Endothelial cell of umbilical vein (primary cell): ENCODE data around the gene TP53AIP1. TPM values are rescaled to one million over a fixed set of nuclear protein-coding genes. Genes with fewer than 3 reads are reported as not detected.

Experiments used
- BruUV-seq: library from RNA; stranded (reverse); fragments of 400-500 nt; replicated peaks from 2 replicates; lab custom pipeline; 2021; lab: Mats Ljungman, UMichigan
- CTCF ChIA-PET: fragments of 300-600, 350-600 bp; sonication (Branson Sonifier 250); formaldehyde crosslinking; loops from one replicate; lab custom pipeline; 2021; ENCODE audit warnings: antibody characterized with exemption, inconsistent platforms; lab: Charles Lee
- POLR2A ChIA-PET: fragments of 300-600, 350-600 bp; sonication (Branson Sonifier 250); formaldehyde crosslinking; loops from one replicate; lab custom pipeline; 2021; ENCODE audit warnings: antibody characterized with exemption, inconsistent platforms; lab: Charles Lee
- DNase-seq: peaks from one replicate; pipeline ENCODE4 v3.0.0-alpha.2; 2011; ENCODE audit warnings: low read depth, low spot score
- FAIRE-seq: peaks from 2 replicates; lab custom pipeline; 2011; peaks lifted over from hg19 to GRCh38; lab: Jason Lieb, UNC
- H2AFZ ChIP-seq: 2 replicates; pipeline ENCODE4 v1.6.0; 2012; ENCODE audit warnings: low read depth, low read length, control low read depth, inconsistent platforms
- H3K27ac ChIP-seq: 2 replicates; pipeline ENCODE4 v1.5.1; 2011; ENCODE audit warnings: low read depth, mild to moderate bottlenecking, control low read depth, low read length, moderate library complexity; ENCODE audit not compliant: insufficient read depth
- H3K27me3 ChIP-seq, 2 experiments: 2 replicates each; pipeline versions ENCODE4 v1.6.0 to v1.6.1; 2011; ENCODE audit warnings: low read length in 2 of 2, mixed read lengths in 1 of 2; ENCODE audit not compliant: control insufficient read depth in 2 of 2, insufficient read depth in 2 of 2
- H3K36me3 ChIP-seq, 2 experiments: 2 replicates in 1 of 2; 3 replicates in 1 of 2; pipeline ENCODE4 v1.5.1; 2011; ENCODE audit warnings: low read length in 2 of 2, mild to moderate bottlenecking in 1 of 2, moderate library complexity in 1 of 2; ENCODE audit not compliant: control insufficient read depth in 2 of 2, insufficient read depth in 2 of 2; ENCODE audit errors: extremely low read depth in 1 of 2
- H3K4me1 ChIP-seq: 3 replicates; pipeline ENCODE4 v1.5.1; 2011; ENCODE audit warnings: mild to moderate bottlenecking, low read length; ENCODE audit not compliant: control insufficient read depth, insufficient read depth; ENCODE audit errors: extremely low read depth
- H3K4me2 ChIP-seq: 2 replicates; pipeline ENCODE4 v1.6.1; 2011; ENCODE audit warnings: low read length, control low read depth, mixed read lengths; ENCODE audit not compliant: insufficient read depth
- H3K4me3 ChIP-seq, 3 experiments: fragments of 200-600 bp in 1 of 3; sonication (generic), shearing (Covaris generic) in 1 of 3; replicated peaks in 1 of 3; 2 replicates each; pipeline ENCODE4 v1.5.1; 2011 to 2016; ENCODE audit warnings: control low read depth in 3 of 3, low read length in 3 of 3, mild to moderate bottlenecking in 2 of 3, inconsistent platforms in 1 of 3, low read depth in 1 of 3, moderate library complexity in 1 of 3; ENCODE audit not compliant: insufficient read depth in 1 of 3
- H3K79me2 ChIP-seq: 2 replicates; pipeline ENCODE4 v1.6.0; 2012; ENCODE audit warnings: low read length, inconsistent platforms; ENCODE audit not compliant: control insufficient read depth, insufficient read depth
- H3K9ac ChIP-seq: replicated peaks from 2 replicates; pipeline ENCODE3; 2011; ENCODE audit warnings: low read length, control low read depth; ENCODE audit not compliant: insufficient read depth; ENCODE audit errors: extremely low read depth
- H3K9me1 ChIP-seq: replicated peaks from 3 replicates; pipeline ENCODE4 v1.6.0; 2011; ENCODE audit warnings: mild to moderate bottlenecking, low read length; ENCODE audit not compliant: control insufficient read depth, insufficient read depth; ENCODE audit errors: extremely low read depth
- H3K9me3 ChIP-seq: replicated peaks from 2 replicates; pipeline ENCODE4 v1.5.1; 2012; ENCODE audit warnings: low read length, inconsistent platforms; ENCODE audit not compliant: control insufficient read depth, insufficient read depth
- H4K20me1 ChIP-seq: replicated peaks from 2 replicates; pipeline ENCODE3; 2011; ENCODE audit warnings: mild to moderate bottlenecking, low read length; ENCODE audit not compliant: control insufficient read depth, insufficient read depth; ENCODE audit errors: extremely low read depth
- EZH2 ChIP-seq: IDR thresholded peaks from 2 replicates; pipeline ENCODE4 v1.6.1; 2012; ENCODE audit warnings: borderline replicate concordance, low read depth, mild to moderate bottlenecking, moderate library complexity, low read length, inconsistent platforms; ENCODE audit not compliant: severe bottlenecking
- FOS ChIP-seq: IDR thresholded peaks from 2 replicates; pipeline ENCODE4 v1.6.1; 2011; ENCODE audit warnings: mild to moderate bottlenecking, low read length, moderate library complexity, borderline replicate concordance; ENCODE audit not compliant: insufficient read depth
- GATA2 ChIP-seq: IDR thresholded peaks from 2 replicates; pipeline ENCODE4 v1.7.0; 2011; ENCODE audit warnings: low read depth, mild to moderate bottlenecking, moderate library complexity, mixed read lengths, low read length; ENCODE audit not compliant: insufficient read length, insufficient read depth
- JUN ChIP-seq: IDR thresholded peaks from 2 replicates; pipeline ENCODE4 v1.6.1; 2011; ENCODE audit warnings: borderline replicate concordance, low read depth; ENCODE audit not compliant: insufficient read length, insufficient read depth
- MYC ChIP-seq: IDR thresholded peaks from one replicate; pipeline ENCODE4 v1.6.1; 2011; ENCODE audit warnings: mild to moderate bottlenecking, low read depth, low read length
- POLR2A ChIP-seq: IDR thresholded peaks from 2 replicates; pipeline ENCODE4 v1.6.1; 2012; ENCODE audit warnings: low read depth, mild to moderate bottlenecking, control low read depth, low read length
- dilution Hi-C: fragments of 300-500 bp; cut with MboI; formaldehyde crosslinking; loops from one replicate; pipeline ENCODE4 v1.15.0; 2019; ENCODE audit warnings: low sequenced_read_pairs; ENCODE audit not compliant: extremely low pct_ligation_motif_present
- intact Hi-C: fragments of 100-400 bp; cut with micrococcal nuclease; formaldehyde crosslinking; loops from one replicate; pipeline ENCODE4 v1.10.0; 2022
- polyA plus RNA-seq, 4 experiments: library from polyadenylated mRNA; depleted of rRNA in 3 of 4; stranded (reverse) in 3 of 4; unstranded in 1 of 4; fragments of >200 nt; gene quantifications; 2 replicates each; pipeline versions ENCODE4 v1.2.1 to v1.2.3, GENCODE V29; 2011 to 2012; ENCODE audit warnings: missing spikeins in 1 of 4
- total RNA-seq: library from RNA; stranded (reverse); gene quantifications from 2 replicates; pipeline ENCODE4 v1.2.3, GENCODE V29; 2021
- TF ChIP-seq, protein P1 (sequence below): IDR thresholded peaks from 2 replicates; pipeline ENCODE4 v1.6.1; 2011; ENCODE audit not compliant: insufficient read depth, insufficient read length
- TF ChIP-seq, protein P2 (sequence below), 2 donors: IDR thresholded peaks; 1 replicate in 1 of 2; 2 replicates in 1 of 2; pipeline ENCODE4 v1.5.1; 2011; ENCODE audit warnings: low read length in 2 of 2, mild to moderate bottlenecking in 2 of 2, moderate library complexity in 2 of 2, control low read depth in 1 of 2, inconsistent platforms in 1 of 2, low read depth in 1 of 2; ENCODE audit not compliant: insufficient read depth in 1 of 2; ENCODE audit errors: extremely low read depth in 1 of 2

The TP53AIP1 gene
- total and polyA plus RNA-seq, 2 donors (not counting 3 experiments of a cell fraction or from before 2014, with no cell fraction given): not detected

DNA sequence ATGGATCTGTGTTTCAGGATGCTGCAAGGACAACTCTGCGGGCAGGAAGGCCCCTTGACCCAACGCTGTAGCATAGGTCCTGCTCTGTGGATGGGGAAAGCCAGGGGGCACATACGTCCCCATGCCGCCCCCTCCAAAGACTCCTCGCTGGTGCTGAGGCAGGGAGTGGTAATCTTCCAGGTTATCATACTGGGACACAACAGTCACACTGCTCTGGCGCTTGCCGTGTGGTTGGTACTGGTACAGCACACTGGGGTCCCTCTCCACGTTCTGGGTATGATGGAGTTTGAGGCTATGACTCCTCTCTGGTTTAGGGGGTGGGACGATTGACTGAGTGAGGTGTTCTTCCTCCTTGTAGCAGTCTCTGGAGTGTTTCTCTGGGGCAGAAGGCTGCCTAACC, 26.2 kb upstream of the TP53AIP1 start:
- Histone ChIP-seq H4K20me1 (no peaks in the 10 kb centered on the region), H3K9me1 (no peaks in the 10 kb centered on the region), H3K9ac (no peak overlapping the region), H3K4me1 (peaks cover 15% of the 10 kb centered on the region), H3K4me2 (no peak overlapping the region), H3K27me3 (no peaks in the 10 kb centered on the region), H3K79me2 (no peaks in the 10 kb centered on the region), H3K9me3 (no peaks in the 10 kb centered on the region), H2AFZ (no peak overlapping the region), H3K4me3 (no peak overlapping the region), H3K27ac (no peak overlapping the region), H3K36me3 (no peaks in the 10 kb centered on the region)
- ChIA-PET POLR2A (no interaction called here), CTCF (no interaction called here)
- dilution Hi-C loops: no loop called here
- intact Hi-C loops: no loop called here
- BruUV-seq: no TSS peak
- DNase-seq: no peak
- TF ChIP-seq GATA2: no peak
- TF ChIP-seq MYC: no peak
- TF ChIP-seq POLR2A: no peak
- no peak for TF ChIP-seq JUN
- TF ChIP-seq, protein P1, sequence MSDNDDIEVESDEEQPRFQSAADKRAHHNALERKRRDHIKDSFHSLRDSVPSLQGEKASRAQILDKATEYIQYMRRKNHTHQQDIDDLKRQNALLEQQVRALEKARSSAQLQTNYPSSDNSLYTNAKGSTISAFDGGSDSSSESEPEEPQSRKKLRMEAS: no peak
- TF ChIP-seq FOS: no peak
- TF ChIP-seq, protein P2, sequence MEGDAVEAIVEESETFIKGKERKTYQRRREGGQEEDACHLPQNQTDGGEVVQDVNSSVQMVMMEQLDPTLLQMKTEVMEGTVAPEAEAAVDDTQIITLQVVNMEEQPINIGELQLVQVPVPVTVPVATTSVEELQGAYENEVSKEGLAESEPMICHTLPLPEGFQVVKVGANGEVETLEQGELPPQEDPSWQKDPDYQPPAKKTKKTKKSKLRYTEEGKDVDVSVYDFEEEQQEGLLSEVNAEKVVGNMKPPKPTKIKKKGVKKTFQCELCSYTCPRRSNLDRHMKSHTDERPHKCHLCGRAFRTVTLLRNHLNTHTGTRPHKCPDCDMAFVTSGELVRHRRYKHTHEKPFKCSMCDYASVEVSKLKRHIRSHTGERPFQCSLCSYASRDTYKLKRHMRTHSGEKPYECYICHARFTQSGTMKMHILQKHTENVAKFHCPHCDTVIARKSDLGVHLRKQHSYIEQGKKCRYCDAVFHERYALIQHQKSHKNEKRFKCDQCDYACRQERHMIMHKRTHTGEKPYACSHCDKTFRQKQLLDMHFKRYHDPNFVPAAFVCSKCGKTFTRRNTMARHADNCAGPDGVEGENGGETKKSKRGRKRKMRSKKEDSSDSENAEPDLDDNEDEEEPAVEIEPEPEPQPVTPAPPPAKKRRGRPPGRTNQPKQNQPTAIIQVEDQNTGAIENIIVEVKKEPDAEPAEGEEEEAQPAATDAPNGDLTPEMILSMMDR (IDR thresholded peaks at IDR 0.05; ENCODE audit: extremely low read depth in 1 of 2, insufficient read depth in 1 of 2, low read depth in 1 of 2, low read length in 2 of 2): no peak
- no peak for TF ChIP-seq EZH2
- no peak for FAIRE-seq
